ENCODE measurements around the gene HOMEZ. TPM values are rescaled to one million over a fixed set of nuclear protein-coding genes. Genes with fewer than 3 reads are reported as not detected.

HOMEZ gene
- total and polyA plus RNA-seq, 2 donors (not counting 3 experiments of a cell fraction or from before 2014, with no cell fraction given): 11.3 to 16.8 TPM

- FAIRE-seq: no peak
- Histone ChIP-seq H2AFZ (ENCODE audit: low read depth, low read length) (no peak overlapping the region), H3K4me2 (ENCODE audit: insufficient read depth, low read length) (peak overlapping the region; percentile 88), H4K20me1 (replicated peaks; ENCODE audit: control insufficient read depth, extremely low read depth, insufficient read depth, low read length) (no peaks in the 10 kb centered on the region), H3K9me1 (replicated peaks; ENCODE audit: control insufficient read depth, extremely low read depth, insufficient read depth, low read length) (no peaks in the 10 kb centered on the region), H3K9me3 (replicated peaks; ENCODE audit: control insufficient read depth, insufficient read depth, low read length) (no peaks in the 10 kb centered on the region), H3K79me2 (ENCODE audit: control insufficient read depth, insufficient read depth, low read length) (peaks cover 45% of the 10 kb centered on the region), H3K4me1 (ENCODE audit: control insufficient read depth, extremely low read depth, insufficient read depth, low read length) (peaks cover 27% of the 10 kb centered on the region), H3K9ac (replicated peaks; ENCODE audit: extremely low read depth, insufficient read depth, low read length) (peak overlapping the region; percentile 85), H3K4me3 (replicated peaks in 1 of 3; ENCODE audit: insufficient read depth in 1 of 3, low read depth in 1 of 3, low read length in 3 of 3) (peak overlapping the region; percentile 84 to 92 (median 89)), H3K27me3 (ENCODE audit: control insufficient read depth in 2 of 2, insufficient read depth in 2 of 2, low read length in 2 of 2) (no peaks in the 10 kb centered on the region), H3K27ac (ENCODE audit: insufficient read depth, low read depth, low read length) (peak overlapping the region; percentile 78), H3K36me3 (ENCODE audit: control insufficient read depth in 2 of 2, extremely low read depth in 1 of 2, insufficient read depth in 2 of 2, low read length in 2 of 2) (peaks cover 0 to 12% of the 10 kb centered on the region in 2 experiments)
- TF ChIP-seq GATA2 (IDR thresholded peaks at IDR 0.05; ENCODE audit: insufficient read depth, insufficient read length, low read depth, low read length): no peak
- TF ChIP-seq CTCF (IDR thresholded peaks at IDR 0.05; ENCODE audit: extremely low read depth in 1 of 2, insufficient read depth in 1 of 2, low read depth in 1 of 2, low read length in 2 of 2): no peak
- TF ChIP-seq MAX (IDR thresholded peaks at IDR 0.05; ENCODE audit: insufficient read depth, insufficient read length): no peak
- dilution Hi-C loops (cut with MboI; ENCODE audit: extremely low pct_ligation_motif_present, low sequenced_read_pairs): no loop called here
- TSS peak; percentile 46 for BruUV-seq (replicated peaks)
- intact Hi-C loops (cut with micrococcal nuclease): no loop called here
- DNase-seq (ENCODE audit: low read depth, low spot score): no peak
- POLR2A ChIA-PET: interaction anchor here (1.0 to 1.2 kb wide), 2 partner anchors 14 to 17 kb away, joined by 3 to 6 read pairs; partner anchors contain the start of gene PABPN1
- CTCF ChIA-PET: interaction anchor here (0.8 to 3.2 kb wide), 3 partner anchors 14 to 20 kb away, joined by 3 to 17 read pairs (median 3); partner anchors contain the start of gene PABPN1
Observed at GRCh38 chr14:23307146-23307530, 21.2 kb upstream of the HOMEZ start.

Data from endothelial cell of umbilical vein (primary cell).